RWPE1 (cell line): ENCODE measurements around the gene TRIM45.

Experiments used
- CTCF ChIA-PET: fragments of 350-600 bp; sonication (Branson Sonifier 250); formaldehyde crosslinking; extraction: SDS; loops from one replicate; lab custom pipeline; 2021; lab: Yijun Ruan, JAX
- POLR2A ChIA-PET: fragments of 400-600 bp; formaldehyde crosslinking; extraction: SDS; loops from one replicate; lab custom pipeline; 2020; ENCODE audit warnings: antibody characterized with exemption; ENCODE audit not compliant: low non-redundant PET; lab: Yijun Ruan, JAX
- DNase-seq: peaks from one replicate; pipeline ENCODE4 v3.0.0; 2012; ENCODE audit warnings: low spot score
- H3K27ac ChIP-seq: fragments of 450-650 bp; 2 replicates; pipeline ENCODE4 v1.5.1; 2017
- TF ChIP-seq, protein P1 (sequence below): fragments of 450-650 bp; conservative IDR thresholded peaks from 2 replicates; pipeline ENCODE4 v1.5.1; 2017; ENCODE audit warnings: low read depth, mild to moderate bottlenecking

The TRIM45 gene

GRCh38 chr1:117118137-117118536 is 3.4 kb downstream of the TRIM45 start:
- ChIA-PET CTCF (no interaction called here), POLR2A (no interaction called here)
- H3K27ac ChIP-seq: no peak overlapping the region
- DNase-seq: no peak
- TF ChIP-seq, protein P1, sequence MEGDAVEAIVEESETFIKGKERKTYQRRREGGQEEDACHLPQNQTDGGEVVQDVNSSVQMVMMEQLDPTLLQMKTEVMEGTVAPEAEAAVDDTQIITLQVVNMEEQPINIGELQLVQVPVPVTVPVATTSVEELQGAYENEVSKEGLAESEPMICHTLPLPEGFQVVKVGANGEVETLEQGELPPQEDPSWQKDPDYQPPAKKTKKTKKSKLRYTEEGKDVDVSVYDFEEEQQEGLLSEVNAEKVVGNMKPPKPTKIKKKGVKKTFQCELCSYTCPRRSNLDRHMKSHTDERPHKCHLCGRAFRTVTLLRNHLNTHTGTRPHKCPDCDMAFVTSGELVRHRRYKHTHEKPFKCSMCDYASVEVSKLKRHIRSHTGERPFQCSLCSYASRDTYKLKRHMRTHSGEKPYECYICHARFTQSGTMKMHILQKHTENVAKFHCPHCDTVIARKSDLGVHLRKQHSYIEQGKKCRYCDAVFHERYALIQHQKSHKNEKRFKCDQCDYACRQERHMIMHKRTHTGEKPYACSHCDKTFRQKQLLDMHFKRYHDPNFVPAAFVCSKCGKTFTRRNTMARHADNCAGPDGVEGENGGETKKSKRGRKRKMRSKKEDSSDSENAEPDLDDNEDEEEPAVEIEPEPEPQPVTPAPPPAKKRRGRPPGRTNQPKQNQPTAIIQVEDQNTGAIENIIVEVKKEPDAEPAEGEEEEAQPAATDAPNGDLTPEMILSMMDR: no peak

- H3K27ac ChIP-seq: no peak overlapping the region
- no peak for DNase-seq
- ChIA-PET CTCF (no interaction called here), POLR2A (no interaction called here)
- TF ChIP-seq, protein P1: no peak
Observed at GRCh38 chr1:117117697-117118096, 3.9 kb downstream of the TRIM45 start.

- H3K27ac ChIP-seq: no peak overlapping the region
- no peak for DNase-seq
- CTCF ChIA-PET: no interaction called here
- POLR2A ChIA-PET: no interaction called here
- TF ChIP-seq, protein P1: no peak
Observed at GRCh38 chr1:117116784-117117130, 4.8 kb downstream of the TRIM45 start.

- POLR2A ChIA-PET: interaction anchor here (0.7 kb wide), 1 partner anchor 438 kb away, joined by 5 read pairs; no protein-coding TSS in a partner anchor
- CTCF ChIA-PET: no interaction called here
- TF ChIP-seq, protein P1: no peak
- no peak overlapping the region for H3K27ac ChIP-seq
- DNase-seq: no peak
Observed at GRCh38 chr1:117116090-117116783, 5.3 kb downstream of the TRIM45 start.

- ChIA-PET CTCF (no interaction called here), POLR2A (no interaction called here)
- no peak for DNase-seq
- no peak overlapping the region for H3K27ac ChIP-seq
- TF ChIP-seq, protein P1: no peak
Observed at GRCh38 chr1:117114877-117115276, 6.7 kb downstream of the TRIM45 start.

- ChIA-PET CTCF (interaction anchor here (0.7 kb wide), 1 partner anchor 157 kb away, joined by 3 read pairs; no protein-coding TSS in a partner anchor), POLR2A (no interaction called here)
- TF ChIP-seq, protein P1: no peak
- no peak overlapping the region for H3K27ac ChIP-seq
- no peak for DNase-seq
Observed at GRCh38 chr1:117113199-117113598, 8.3 kb downstream of the TRIM45 start.
